ENCODE measurements around the gene B3GALNT2. TPM values are rescaled to one million over a fixed set of nuclear protein-coding genes. Genes with fewer than 3 reads are reported as not detected.
"Not testable (repeated sequence)": the region's sequence is repeated elsewhere in the genome, so short reads cannot be mapped to it uniquely, and the experiment has no call there.

B3GALNT2 gene
- total and polyA plus RNA-seq, 2 donors (not counting 1 experiment from before 2014, with no cell fraction given) = 5.6 to 12.2 TPM

DNA sequence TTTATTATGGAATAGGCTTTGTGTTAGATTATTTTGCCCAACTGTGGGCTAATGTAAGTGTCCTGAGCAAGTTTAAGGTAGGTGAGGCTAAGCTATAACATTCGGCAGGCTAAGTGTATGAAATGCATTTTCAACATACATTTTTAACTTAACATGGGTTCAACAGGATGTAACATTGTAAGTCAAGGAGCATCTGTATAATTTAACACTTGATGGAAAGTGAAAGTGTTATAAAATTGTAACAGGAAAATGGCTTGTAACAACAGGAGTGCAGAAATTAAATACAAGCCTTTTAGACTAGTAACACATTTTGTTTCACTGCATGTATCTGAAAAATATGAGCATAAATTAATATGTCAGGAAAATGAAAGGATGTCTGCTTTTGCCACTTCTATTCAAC is 42.3 kb downstream of the B3GALNT2 start:
- Mint-ChIP-seq H3K4me3 (no peak overlapping the region), H3K27me3 (no peaks in the 10 kb centered on the region)

DNA sequence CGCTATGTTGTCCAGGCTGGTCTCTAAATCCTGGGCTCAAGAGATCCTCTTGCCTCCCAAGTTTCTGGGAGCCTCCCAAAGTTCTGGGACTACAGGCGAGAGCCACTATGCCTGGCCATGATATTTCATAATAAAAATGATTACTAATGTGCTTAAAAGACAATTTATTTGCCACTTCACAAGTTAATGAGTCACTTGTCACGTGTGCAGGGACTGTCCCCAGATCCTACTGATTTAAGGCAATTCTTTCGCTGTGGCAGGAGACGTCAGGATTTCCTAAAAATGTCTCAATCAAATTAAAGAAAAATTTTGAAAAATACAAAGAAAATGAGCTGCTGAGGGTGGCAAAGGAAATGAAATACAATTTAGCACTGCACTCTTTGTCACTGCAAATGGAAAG is 43.5 kb downstream of the B3GALNT2 start:
- POLR2A ChIA-PET = no interaction called here
- intact Hi-C loops (cut with micrococcal nuclease) = no loop called here
- H3K9ac ChIP-seq (ENCODE audit: low read length) = no peak overlapping the region
- H3K27ac ChIP-seq (ENCODE audit: low read length in 2 of 2) = no peak overlapping the region
- no peaks in the 10 kb centered on the region for H3K27me3 ChIP-seq (replicated peaks in 1 of 4; ENCODE audit: control extremely low read depth in 1 of 4, control insufficient read depth in 3 of 4, insufficient read depth in 4 of 4, low read length in 3 of 4)
- Mint-ChIP-seq H3K27me3 (no peaks in the 10 kb centered on the region), H3K27ac (no peak overlapping the region), H3K4me3 (no peak overlapping the region), H3K9me3 (ENCODE audit: insufficient read depth) (no peaks in the 10 kb centered on the region), H3K4me1 (peaks cover 6% of the 10 kb centered on the region)
- no peaks in the 10 kb centered on the region for H3K4me1 ChIP-seq (ENCODE audit: control insufficient read depth in 2 of 2, insufficient read depth in 2 of 2, low read length in 2 of 2)
- peaks cover 0 to 4% (median 0%) of the 10 kb centered on the region in 3 donors for H3K9me3 ChIP-seq (ENCODE audit: control extremely low read depth in 1 of 3, control insufficient read depth in 2 of 3, insufficient read depth in 1 of 3, low read length in 2 of 3)
- no peak for ATAC-seq (ENCODE audit: low read depth)
- H3K79me2 ChIP-seq (ENCODE audit: control insufficient read depth, insufficient read depth, low read length) = no peaks in the 10 kb centered on the region
- H4K20me1 ChIP-seq (ENCODE audit: control insufficient read depth, insufficient read depth, low read length, poor library complexity, severe bottlenecking) = no peaks in the 10 kb centered on the region
- no peak for DNase-seq
- no peak overlapping the region for H2AFZ ChIP-seq (ENCODE audit: insufficient read depth, low read depth, low read length, poor library complexity, severe bottlenecking)
- no peak overlapping the region for H3K4me3 ChIP-seq (ENCODE audit: control extremely low read depth in 1 of 5, extremely low read depth in 1 of 5, insufficient read depth in 1 of 5, low read depth in 2 of 5, low read length in 4 of 5)
- CTCF ChIA-PET = no interaction called here
- TF ChIP-seq EZH2 (IDR thresholded peaks at IDR 0.05; ENCODE audit: borderline replicate concordance, insufficient read depth, low read depth, low read length, poor library complexity, severe bottlenecking) = no peak
- TF ChIP-seq, protein P1, sequence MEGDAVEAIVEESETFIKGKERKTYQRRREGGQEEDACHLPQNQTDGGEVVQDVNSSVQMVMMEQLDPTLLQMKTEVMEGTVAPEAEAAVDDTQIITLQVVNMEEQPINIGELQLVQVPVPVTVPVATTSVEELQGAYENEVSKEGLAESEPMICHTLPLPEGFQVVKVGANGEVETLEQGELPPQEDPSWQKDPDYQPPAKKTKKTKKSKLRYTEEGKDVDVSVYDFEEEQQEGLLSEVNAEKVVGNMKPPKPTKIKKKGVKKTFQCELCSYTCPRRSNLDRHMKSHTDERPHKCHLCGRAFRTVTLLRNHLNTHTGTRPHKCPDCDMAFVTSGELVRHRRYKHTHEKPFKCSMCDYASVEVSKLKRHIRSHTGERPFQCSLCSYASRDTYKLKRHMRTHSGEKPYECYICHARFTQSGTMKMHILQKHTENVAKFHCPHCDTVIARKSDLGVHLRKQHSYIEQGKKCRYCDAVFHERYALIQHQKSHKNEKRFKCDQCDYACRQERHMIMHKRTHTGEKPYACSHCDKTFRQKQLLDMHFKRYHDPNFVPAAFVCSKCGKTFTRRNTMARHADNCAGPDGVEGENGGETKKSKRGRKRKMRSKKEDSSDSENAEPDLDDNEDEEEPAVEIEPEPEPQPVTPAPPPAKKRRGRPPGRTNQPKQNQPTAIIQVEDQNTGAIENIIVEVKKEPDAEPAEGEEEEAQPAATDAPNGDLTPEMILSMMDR (IDR thresholded peaks at IDR 0.05) = no peak
- no CpG with 5 or more reads among the region's 5 CpGs for WGBS (ENCODE audit: insufficient coverage)
- peaks cover 0 to 6% of the 10 kb centered on the region in 2 experiments for H3K36me3 ChIP-seq (replicated peaks in 1 of 2; ENCODE audit: control extremely low read depth in 1 of 2, control insufficient read depth in 1 of 2, extremely low read depth in 1 of 2, insufficient read depth in 2 of 2, low read length in 1 of 2)
- H3K4me2 ChIP-seq (replicated peaks; ENCODE audit: low read depth, low read length, poor library complexity, severe bottlenecking) = no peak overlapping the region

More for the DNA sequence above, 42.3 kb downstream of the B3GALNT2 start:
- H3K27ac Mint-ChIP-seq = no peak overlapping the region
- ChIA-PET POLR2A (no interaction called here), CTCF (no interaction called here)
- TF ChIP-seq EZH2 (IDR thresholded peaks at IDR 0.05; ENCODE audit: borderline replicate concordance, insufficient read depth, low read depth, low read length, poor library complexity, severe bottlenecking) = no peak
- TF ChIP-seq, protein P1 (IDR thresholded peaks at IDR 0.05) = no peak
- no peaks in the 10 kb centered on the region for H3K27me3 ChIP-seq (replicated peaks in 1 of 4; ENCODE audit: control extremely low read depth in 1 of 4, control insufficient read depth in 3 of 4, insufficient read depth in 4 of 4, low read length in 3 of 4)
- H3K9me3 Mint-ChIP-seq (ENCODE audit: insufficient read depth) = no peaks in the 10 kb centered on the region
- H3K27ac ChIP-seq (ENCODE audit: low read length in 2 of 2) = no peak overlapping the region
- no peak overlapping the region for H3K4me3 ChIP-seq (ENCODE audit: control extremely low read depth in 1 of 5, extremely low read depth in 1 of 5, insufficient read depth in 1 of 5, low read depth in 2 of 5, low read length in 4 of 5)
- DNase-seq = no peak
- H2AFZ ChIP-seq (ENCODE audit: insufficient read depth, low read depth, low read length, poor library complexity, severe bottlenecking) = no peak overlapping the region
- H3K4me2 ChIP-seq (replicated peaks; ENCODE audit: low read depth, low read length, poor library complexity, severe bottlenecking) = no peak overlapping the region
- H3K9me3 ChIP-seq (ENCODE audit: control extremely low read depth in 1 of 3, control insufficient read depth in 2 of 3, insufficient read depth in 1 of 3, low read length in 2 of 3) = peaks cover 0 to 4% (median 0%) of the 10 kb centered on the region in 3 donors
- H3K79me2 ChIP-seq (ENCODE audit: control insufficient read depth, insufficient read depth, low read length) = no peaks in the 10 kb centered on the region
- H3K4me1 ChIP-seq (ENCODE audit: control insufficient read depth in 2 of 2, insufficient read depth in 2 of 2, low read length in 2 of 2) = no peaks in the 10 kb centered on the region
- H4K20me1 ChIP-seq (ENCODE audit: control insufficient read depth, insufficient read depth, low read length, poor library complexity, severe bottlenecking) = no peaks in the 10 kb centered on the region
- peaks cover 0 to 4% of the 10 kb centered on the region in 2 experiments for H3K36me3 ChIP-seq (replicated peaks in 1 of 2; ENCODE audit: control extremely low read depth in 1 of 2, control insufficient read depth in 1 of 2, extremely low read depth in 1 of 2, insufficient read depth in 2 of 2, low read length in 1 of 2)
- H3K4me1 Mint-ChIP-seq = peaks cover 6% of the 10 kb centered on the region
- WGBS (ENCODE audit: insufficient coverage) = no CpG with 5 or more reads among the region's 1 CpG
- no peak overlapping the region for H3K9ac ChIP-seq (ENCODE audit: low read length)
- no peak for ATAC-seq (ENCODE audit: low read depth)
- intact Hi-C loops (cut with micrococcal nuclease) = no loop called here

DNA sequence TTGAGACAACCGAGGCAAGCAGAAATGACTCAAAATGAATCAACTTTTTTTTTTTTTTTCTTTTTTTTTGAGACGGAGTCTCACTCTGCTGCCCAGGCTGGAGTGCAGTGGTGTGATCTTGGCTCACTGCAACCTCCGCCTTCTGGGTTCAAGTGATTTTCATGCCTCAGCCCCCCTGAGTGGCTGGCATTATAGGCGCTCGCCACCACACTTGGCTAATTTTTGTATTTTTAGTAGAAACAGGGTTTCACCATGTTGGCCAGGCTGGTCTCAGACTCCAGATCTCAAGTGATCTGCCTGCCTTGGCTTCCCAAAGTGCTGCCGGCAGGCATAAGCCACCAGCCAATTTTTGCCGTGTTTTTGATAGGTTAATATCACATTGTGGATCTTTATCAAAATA is 46.4 kb downstream of the B3GALNT2 start:
- 100% methylated on average over 5 of the region's 7 CpGs for WGBS (ENCODE audit: insufficient coverage)

More for the DNA sequence above, 46.4 kb downstream of the B3GALNT2 start:
- CTCF ChIA-PET; H2AFZ ChIP-seq (ENCODE audit: insufficient read depth, low read depth, low read length, poor library complexity, severe bottlenecking); DNase-seq; H3K9me3 ChIP-seq (ENCODE audit: control extremely low read depth in 1 of 3, control insufficient read depth in 2 of 3, insufficient read depth in 1 of 3, low read length in 2 of 3); H3K9ac ChIP-seq (ENCODE audit: low read length); H3K4me1 Mint-ChIP-seq; H3K27me3 ChIP-seq (replicated peaks in 1 of 4; ENCODE audit: control extremely low read depth in 1 of 4, control insufficient read depth in 3 of 4, insufficient read depth in 4 of 4, low read length in 3 of 4); H3K4me3 Mint-ChIP-seq; H3K4me3 ChIP-seq (ENCODE audit: control extremely low read depth in 1 of 5, extremely low read depth in 1 of 5, insufficient read depth in 1 of 5, low read depth in 2 of 5, low read length in 4 of 5); H3K27ac Mint-ChIP-seq; H3K4me1 ChIP-seq (ENCODE audit: control insufficient read depth in 2 of 2, insufficient read depth in 2 of 2, low read length in 2 of 2); POLR2A ChIA-PET; intact Hi-C loops (cut with micrococcal nuclease); ATAC-seq (ENCODE audit: low read depth); H4K20me1 ChIP-seq (ENCODE audit: control insufficient read depth, insufficient read depth, low read length, poor library complexity, severe bottlenecking); H3K4me2 ChIP-seq (replicated peaks; ENCODE audit: low read depth, low read length, poor library complexity, severe bottlenecking); H3K27me3 Mint-ChIP-seq; H3K36me3 ChIP-seq (replicated peaks in 1 of 2; ENCODE audit: control extremely low read depth in 1 of 2, control insufficient read depth in 1 of 2, extremely low read depth in 1 of 2, insufficient read depth in 2 of 2, low read length in 1 of 2); H3K79me2 ChIP-seq (ENCODE audit: control insufficient read depth, insufficient read depth, low read length); H3K9me3 Mint-ChIP-seq (ENCODE audit: insufficient read depth); H3K27ac ChIP-seq (ENCODE audit: low read length in 2 of 2): not testable (repeated sequence)
